ENCODE results near the gene MEGF6. TPM values are rescaled to one million over a fixed set of nuclear protein-coding genes. Genes with fewer than 3 reads are reported as not detected.
A peak's percentile ranks its signal among the peaks of the same experiment; 100 is the strongest.

Gene MEGF6
- total and polyA plus RNA-seq, 12 donors: 1.8 to 14.1 (median 7.0) TPM

DNA sequence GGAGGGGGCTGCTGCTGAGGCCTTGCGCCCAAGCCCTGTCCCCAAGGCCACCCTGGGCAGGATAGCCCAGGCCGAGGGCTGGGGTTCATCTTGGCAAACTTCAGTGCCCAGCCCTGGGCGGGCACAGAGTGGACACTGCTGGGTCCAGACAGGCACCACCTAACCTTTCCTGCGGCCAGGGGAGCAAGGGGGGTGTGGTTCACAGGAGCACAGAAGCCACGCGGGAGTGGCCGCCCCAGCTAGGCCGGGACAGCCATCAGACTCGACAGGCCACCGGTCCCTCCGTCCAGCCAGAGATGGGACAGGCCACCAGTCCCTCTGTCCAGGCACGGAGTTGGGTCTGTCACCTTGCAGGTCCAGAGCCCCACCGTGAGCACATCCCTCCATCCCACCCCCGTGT is 127.9 kb downstream of the MEGF6 start:
- intact Hi-C loops (cut with DNase I): loop anchor here in 2 of 10 donors (2.0 to 5.0 kb wide), 2 partner anchors 31 to 36 kb away; no protein-coding TSS in a partner anchor
- Histone ChIP-seq H3K4me3 (no peak overlapping the region), H3K36me3 (no peaks in the 10 kb centered on the region), H3K4me1 (no peaks in the 10 kb centered on the region), H3K27me3 (peaks cover 0 to 25% (median 0%) of the 10 kb centered on the region in 7 donors), H3K27ac (no peak overlapping the region), H3K9me3 (peaks cover 0 to 7% (median 2%) of the 10 kb centered on the region in 11 donors)
- no peak for TF ChIP-seq CTCF (IDR thresholded peaks at IDR 0.05)
- DNase-seq (no peak), ATAC-seq (peak in 1 of 8 donors; percentile 16)
- 73 to 78% methylated on average over 13 to 14 of the region's 14 CpGs for WGBS, 2 donors

DNA sequence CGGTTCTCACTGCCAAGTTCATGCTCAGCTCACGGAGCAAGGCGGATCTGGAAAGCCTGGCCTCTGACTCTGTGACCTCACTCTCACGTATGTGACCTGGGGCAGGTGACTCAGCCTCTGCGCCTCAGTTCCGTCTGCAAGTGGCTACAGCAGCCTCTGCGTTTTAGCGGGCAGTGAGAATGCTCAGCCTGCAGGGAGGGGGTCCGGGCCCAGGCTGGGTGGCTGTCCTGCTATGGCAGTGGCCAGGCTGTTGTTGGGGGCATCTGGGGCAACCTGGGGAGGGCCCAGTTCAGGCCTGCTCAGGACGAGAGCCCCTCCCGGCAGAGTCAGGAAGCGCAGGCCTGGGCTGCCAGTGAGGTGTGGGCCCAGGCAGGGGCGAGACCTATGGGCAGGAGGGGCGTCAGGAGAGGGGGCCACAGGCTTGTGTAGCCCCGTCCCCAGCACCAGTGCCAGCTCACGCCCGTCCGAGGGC is 128.9 kb downstream of the MEGF6 start:
- no peaks in the 10 kb centered on the region for H3K9me3 ChIP-seq
- no peak overlapping the region for H3K4me3 ChIP-seq

GRCh38 chr1:3481836-3482375 is 129.4 kb downstream of the MEGF6 start:
- 77 to 80% methylated on average over 20 of the region's 20 CpGs for WGBS, 2 donors
- intact Hi-C loops (cut with DNase I): loop anchor here in 2 of 10 donors (2.0 to 5.0 kb wide), 2 partner anchors 29 to 35 kb away; no protein-coding TSS in a partner anchor
- no peak for ATAC-seq

More for the DNA sequence above, 128.9 kb downstream of the MEGF6 start:
- Histone ChIP-seq H3K4me1 (no peaks in the 10 kb centered on the region), H3K27ac (no peak overlapping the region), H3K27me3 (peaks cover 0 to 25% (median 0%) of the 10 kb centered on the region in 7 donors), H3K36me3 (no peaks in the 10 kb centered on the region)
- peak in 1 of 9 donors; percentile 14 for TF ChIP-seq CTCF (IDR thresholded peaks at IDR 0.05)
- WGBS, 2 donors: 65 to 74% methylated on average over 18 of the region's 18 CpGs
- intact Hi-C loops (cut with DNase I): loop anchor here in 2 of 10 donors (2.0 to 5.0 kb wide), 2 partner anchors 30 to 35 kb away; no protein-coding TSS in a partner anchor
- DNase-seq (no peak), ATAC-seq (no peak)

GRCh38 chr1:3481046-3481445 is 130.3 kb downstream of the MEGF6 start:
- no peaks in the 10 kb centered on the region for H3K36me3 ChIP-seq
- H3K9me3 ChIP-seq: no peaks in the 10 kb centered on the region
- intact Hi-C loops (cut with DNase I): loop anchor here in 1 of 10 donors (5.0 kb wide), 1 partner anchor 34 kb away; no protein-coding TSS in a partner anchor
- no peak overlapping the region for H3K27ac ChIP-seq
- H3K27me3 ChIP-seq: peaks cover 0 to 17% (median 0%) of the 10 kb centered on the region in 7 donors
- TF ChIP-seq CTCF (IDR thresholded peaks at IDR 0.05): no peak
- H3K4me3 ChIP-seq: no peak overlapping the region
- no peaks in the 10 kb centered on the region for H3K4me1 ChIP-seq
- 72% methylated on average over 15 of the region's 15 CpGs for WGBS, 2 donors
- ATAC-seq (no peak), DNase-seq (no peak)

More at GRCh38 chr1:3481836-3482375, 129.4 kb downstream of the MEGF6 start:
- no peaks in the 10 kb centered on the region for H3K4me1 ChIP-seq
- H3K4me3 ChIP-seq: no peak overlapping the region
- no peak for DNase-seq
- peaks cover 0 to 21% (median 0%) of the 10 kb centered on the region in 7 donors for H3K27me3 ChIP-seq
- no peaks in the 10 kb centered on the region for H3K36me3 ChIP-seq
- H3K27ac ChIP-seq: no peak overlapping the region
- TF ChIP-seq CTCF (IDR thresholded peaks at IDR 0.05): no peak
- H3K9me3 ChIP-seq: no peaks in the 10 kb centered on the region
